CD4-positive, alpha-beta T cell treated with Interleukin-17A for 4 hours (primary cell): ENCODE results near the gene ADSL.
"Not testable (repeated sequence)": the region's sequence is repeated elsewhere in the genome, so short reads cannot be mapped to it uniquely, and the experiment has no call there.

ENCODE experiments used
- DNase-seq: peaks from one replicate; pipeline ENCODE4 v3.0.0-alpha.2; 2020; ENCODE audit warnings: mixed read lengths

Gene ADSL

DNA sequence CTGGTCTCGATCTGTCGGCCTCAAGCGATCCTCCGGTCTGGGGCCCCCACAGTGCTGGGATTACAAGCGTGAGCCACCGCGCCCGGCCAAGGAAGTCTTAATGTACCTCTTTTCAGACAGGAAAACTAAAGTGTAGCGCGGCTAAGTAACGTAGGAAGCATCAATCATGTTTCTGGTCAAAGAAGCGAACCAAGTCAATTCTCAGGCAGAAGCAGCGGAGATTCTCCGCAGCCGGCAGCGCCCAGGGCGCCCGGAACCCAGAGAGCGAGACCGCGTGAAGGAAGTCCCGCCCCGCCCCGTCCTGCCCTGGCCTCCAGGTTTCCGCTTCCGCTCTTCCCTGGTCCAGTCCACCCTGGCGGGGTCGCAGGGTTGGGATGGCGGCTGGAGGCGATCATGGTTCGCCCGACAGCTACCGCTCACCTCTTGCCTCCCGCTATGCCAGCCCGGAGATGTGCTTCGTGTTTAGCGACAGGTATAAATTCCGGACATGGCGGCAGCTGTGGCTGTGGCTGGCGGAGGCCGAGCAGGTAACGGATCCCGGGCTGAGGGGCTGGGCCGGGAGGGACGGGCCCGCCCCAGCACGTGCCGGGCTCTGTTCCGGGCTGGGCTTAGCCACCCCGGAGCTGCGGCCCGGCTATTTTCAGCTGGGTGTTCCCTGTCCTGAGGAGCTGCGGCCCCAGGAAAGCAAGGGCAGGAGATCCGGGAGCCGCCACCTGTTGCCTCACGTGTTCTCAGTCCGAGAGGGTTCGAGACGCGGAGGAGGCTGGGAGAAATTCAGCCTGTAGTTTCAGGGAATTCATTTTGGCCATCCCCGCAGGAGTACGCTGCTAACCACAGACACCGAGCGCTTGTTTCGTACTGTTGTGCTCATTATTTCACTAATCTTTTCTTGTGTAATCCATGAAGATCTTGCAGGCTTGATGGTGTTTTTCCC is at the start of gene ADSL:
Gene ADSL, plus strand, starts transcription at position 316 of the 934 bp plus-strand sequence. Its CDS starts 59 bp downstream, at position 375.
- DNase-seq: peak; percentile 88

GRCh38 chr22:40300316-40300715 is 46.0 kb upstream of the ADSL start:
- DNase-seq: no peak

DNA sequence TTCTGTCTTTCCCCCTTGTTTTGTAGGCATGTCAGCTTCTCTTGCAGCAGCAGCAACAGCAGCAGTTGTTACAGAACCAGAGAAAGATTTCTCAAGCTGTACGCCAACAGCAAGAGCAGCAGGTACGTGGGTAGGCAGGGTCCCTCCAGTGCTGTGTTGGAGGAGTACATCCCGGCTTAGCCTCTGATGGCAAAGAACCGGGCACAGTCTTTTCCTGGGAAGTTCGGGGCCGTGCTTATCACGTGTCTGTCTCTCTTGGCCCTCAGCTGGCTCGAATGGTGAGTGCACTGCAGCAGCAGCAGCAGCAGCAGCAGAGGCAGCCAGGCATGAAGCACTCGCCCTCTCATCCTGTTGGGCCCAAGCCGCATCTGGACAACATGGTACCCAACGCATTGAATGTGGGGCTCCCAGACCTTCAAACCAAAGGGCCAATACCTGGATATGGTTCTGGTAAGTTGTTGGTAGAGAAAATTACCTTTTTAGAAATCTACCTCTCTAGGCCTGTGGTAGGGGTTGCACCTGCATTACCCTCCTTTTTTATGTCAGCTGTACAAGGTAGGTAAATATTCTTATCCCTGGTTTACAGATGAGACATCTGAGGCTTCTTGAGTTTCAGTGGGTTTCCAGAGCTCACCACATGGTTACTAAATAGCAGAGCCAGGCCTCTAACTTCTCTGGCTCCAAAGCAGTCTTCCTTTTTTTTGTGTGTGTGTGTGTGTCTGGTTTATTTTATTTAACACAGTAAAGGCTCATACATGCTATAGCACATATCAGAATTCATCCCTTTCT is 45.2 kb upstream of the ADSL start:
- no peak for DNase-seq

GRCh38 chr22:40302149-40302548 is 44.2 kb upstream of the ADSL start:
- DNase-seq: no peak

GRCh38 chr22:40305625-40306024 is 40.7 kb upstream of the ADSL start:
- DNase-seq: no peak

DNA sequence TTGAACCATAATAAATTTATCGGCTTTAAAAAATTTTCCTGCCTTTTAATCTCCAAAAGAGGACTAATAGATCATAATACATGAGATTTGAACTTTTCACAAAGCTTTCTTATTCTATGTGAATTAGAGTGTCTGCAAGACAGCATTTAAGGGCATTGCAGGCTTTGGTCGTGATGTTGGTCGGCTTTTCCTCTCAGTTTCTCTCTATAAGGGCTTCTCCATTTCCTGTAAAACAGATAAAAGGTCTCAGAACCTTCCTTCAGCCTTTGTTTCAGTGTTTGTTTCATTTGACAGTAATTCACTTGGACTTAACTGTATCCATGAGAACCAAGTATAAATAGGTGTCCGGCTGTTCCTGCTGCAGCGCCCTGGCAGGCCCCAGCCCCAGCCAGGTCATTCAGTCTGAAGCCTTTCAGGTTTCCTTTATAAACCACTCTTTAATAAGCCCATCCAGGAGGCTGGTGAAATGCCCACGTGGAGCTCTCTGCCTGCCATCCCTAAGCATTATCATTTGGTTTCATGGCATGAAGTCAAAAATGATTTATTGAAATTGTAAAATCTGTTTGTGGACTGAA is 37.2 kb upstream of the ADSL start:
- no peak for DNase-seq

DNA sequence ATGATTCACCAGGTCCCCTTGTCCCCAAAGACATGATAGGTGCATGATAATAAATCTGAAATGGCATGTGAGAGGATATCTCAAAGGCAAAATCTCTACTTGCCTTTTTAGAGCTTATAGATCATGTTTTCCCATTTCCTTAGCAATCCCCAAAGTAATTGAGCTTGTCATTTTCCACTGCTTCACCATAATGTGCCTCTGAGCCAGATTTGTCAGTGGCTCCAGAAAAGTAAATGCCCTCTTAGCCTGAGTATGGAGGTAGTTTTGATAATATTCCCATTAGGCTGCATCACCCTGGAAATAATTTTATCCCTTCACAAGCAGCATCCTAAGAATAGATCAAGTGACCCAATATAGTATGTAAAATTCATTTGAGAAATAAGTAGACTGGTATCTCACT is 36.7 kb upstream of the ADSL start:
- DNase-seq: no peak

- no peak for DNase-seq
Measured at GRCh38 chr22:40310081-40310767, 36.1 kb upstream of the ADSL start.

- no peak for DNase-seq
Measured at GRCh38 chr22:40310768-40311120, 35.6 kb upstream of the ADSL start.

GRCh38 chr22:40311646-40312045 is 34.7 kb upstream of the ADSL start:
- DNase-seq: not testable (repeated sequence)

- DNase-seq: no peak
Measured at GRCh38 chr22:40312050-40312449, 34.2 kb upstream of the ADSL start.

DNA sequence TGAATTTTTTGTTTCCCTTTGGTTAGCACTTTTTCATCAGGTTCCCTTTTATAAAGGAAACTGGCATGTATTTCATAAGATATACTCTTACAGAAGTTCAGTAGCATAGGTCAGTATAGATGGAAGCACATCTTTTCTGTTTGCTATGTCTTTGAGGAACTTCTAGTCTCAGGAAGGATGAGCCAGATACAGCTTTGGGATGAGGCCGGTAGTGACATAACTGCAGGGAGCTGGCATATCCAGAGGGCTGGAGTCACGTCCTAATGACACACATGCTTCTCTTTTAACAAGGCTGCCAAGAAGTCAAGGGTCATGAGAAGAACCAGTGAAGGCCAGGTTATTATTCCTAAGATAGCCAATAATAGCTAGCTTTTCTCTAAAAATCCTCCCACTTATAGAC is 33.3 kb upstream of the ADSL start:
- no peak for DNase-seq

DNA sequence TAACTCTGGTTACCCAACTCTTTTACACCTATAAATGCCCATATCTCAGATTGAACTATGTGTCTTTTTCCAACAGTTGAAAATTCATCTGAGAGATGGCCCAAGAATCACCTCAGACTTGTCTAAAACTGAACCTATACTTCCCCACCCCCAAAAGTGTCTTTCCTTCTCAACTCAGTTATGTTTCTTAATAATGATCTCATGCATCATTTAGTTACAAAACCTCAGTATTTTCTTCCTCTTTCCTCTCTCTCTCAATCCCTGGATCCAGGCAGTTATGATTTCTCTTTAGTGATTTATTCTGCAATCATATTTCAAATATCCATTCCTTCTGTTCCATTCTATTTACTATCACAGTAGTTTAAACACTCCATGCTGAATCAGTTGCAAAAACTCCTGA is 32.3 kb upstream of the ADSL start:
- no peak for DNase-seq

DNA sequence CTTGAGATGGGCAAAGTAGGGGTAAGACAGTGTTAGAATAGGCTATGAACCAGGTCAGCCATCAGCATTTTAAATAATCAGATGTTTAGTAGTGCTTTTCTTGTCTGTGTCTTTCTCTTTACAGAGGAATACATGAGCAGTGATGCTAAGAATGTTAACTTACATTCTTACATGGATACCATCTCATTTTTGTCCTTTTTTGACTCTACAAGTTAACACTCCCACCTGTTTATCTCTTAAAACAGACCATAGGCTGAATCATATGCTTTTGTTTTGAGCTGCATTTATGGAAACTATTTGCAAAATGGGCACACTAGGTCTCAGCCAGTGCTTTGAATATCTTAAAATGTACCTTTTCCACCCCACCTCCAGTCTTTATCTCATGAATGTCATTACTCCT is 25.6 kb upstream of the ADSL start:
- DNase-seq: no peak

GRCh38 chr22:40322021-40322420 is 24.3 kb upstream of the ADSL start:
- DNase-seq: no peak

GRCh38 chr22:40322818-40323447 is 23.4 kb upstream of the ADSL start:
- DNase-seq: no peak

DNA sequence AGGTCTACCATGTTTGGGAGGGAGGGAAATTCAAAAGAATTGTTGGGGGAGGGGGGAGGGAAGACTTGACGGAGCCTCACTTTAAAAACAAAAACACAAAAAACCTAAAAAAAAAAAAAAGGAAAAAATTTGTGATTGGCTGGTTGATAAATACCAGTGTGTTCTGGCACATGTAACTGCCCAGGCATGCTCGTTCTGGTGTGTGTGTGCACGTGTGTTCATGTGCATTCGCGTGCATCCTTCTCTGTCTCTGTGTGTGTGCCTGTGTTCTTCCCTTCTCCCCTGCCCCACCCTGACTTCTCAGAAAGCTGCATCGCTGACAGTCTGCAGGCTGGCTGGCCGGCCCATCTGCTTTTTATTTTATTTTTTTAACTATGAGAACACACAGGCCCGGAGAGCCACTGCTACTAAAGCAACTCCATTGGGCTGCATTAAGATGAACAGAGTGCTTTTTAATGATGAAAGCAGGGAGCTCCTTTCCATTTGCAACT is 22.6 kb upstream of the ADSL start:
- peak; percentile 54 for DNase-seq

DNA sequence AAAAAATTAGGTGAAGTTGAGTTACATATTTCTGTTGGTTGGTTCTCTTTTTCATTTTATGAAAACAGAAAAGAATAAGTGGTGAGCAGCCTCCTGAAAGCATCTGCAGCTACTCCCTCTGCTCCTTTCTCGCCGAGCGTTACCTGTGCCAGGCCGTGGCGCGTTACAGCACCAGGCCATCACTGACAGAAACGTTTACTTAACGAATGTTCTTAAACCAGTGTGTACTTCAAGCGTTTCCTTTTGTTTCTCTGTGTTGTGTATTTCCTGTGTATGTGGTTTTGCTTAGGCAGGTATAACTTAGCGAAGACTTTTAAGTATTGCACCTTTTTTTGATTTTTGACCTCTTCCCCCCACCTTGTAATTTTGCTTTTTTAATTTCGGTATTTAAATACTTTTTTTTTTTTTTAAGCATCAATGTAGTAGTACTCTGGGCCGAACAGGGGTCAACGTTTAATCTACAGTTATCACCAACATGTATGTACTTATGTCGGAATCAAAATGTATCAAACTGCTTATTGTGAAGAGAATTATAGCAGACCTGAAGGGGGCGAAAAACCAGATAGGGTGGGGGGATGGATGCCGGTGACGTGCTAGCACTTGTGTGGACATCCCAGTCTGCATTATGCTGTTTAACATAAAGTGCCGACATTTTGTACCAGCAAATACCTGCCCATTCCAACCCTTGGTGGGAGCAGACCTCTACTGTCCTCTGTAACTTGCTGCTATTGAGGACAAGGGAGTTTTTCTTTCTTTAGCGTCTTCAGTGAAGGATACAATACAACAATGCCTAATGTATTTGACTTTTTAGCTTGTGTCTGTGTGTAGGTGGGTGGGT is 21.6 kb upstream of the ADSL start:
- DNase-seq: peak; percentile 71

- DNase-seq: peak; percentile 78
Measured at GRCh38 chr22:40325315-40325714, 21.0 kb upstream of the ADSL start.

GRCh38 chr22:40326905-40327735 is 19.2 kb upstream of the ADSL start:
- no peak for DNase-seq
